Measurements from ENCODE around the gene GRID2. TPM values are rescaled to one million over a fixed set of nuclear protein-coding genes. Genes with fewer than 3 reads are reported as not detected.

Gene GRID2
- total and polyA plus RNA-seq, 2 of the 13 experiments (the other 11 are each of a cell fraction or from before 2014, with no cell fraction given) = not detected

DNA sequence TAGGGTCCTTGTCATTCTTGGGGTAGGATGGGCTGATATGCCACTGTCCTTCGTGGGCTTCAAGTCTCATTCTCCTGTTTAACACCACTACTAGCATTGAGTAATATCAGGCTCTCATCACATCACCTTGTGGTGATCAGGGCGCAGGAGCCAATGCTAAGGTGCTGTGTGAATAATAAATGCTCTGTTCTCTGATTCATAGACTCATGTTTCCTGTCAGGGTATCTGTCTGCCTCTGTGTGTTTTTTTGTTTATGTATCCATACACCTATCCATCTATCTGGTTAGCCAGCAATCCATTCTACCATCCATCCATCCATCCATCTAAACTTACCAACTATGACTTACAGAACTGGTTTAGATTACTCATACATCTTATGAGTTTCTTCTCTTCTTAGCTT is 999.7 kb downstream of the GRID2 start:
- no peak overlapping the region for H3K4me3 ChIP-seq (replicated peaks in 1 of 3; ENCODE audit: insufficient read depth in 1 of 3, low read depth in 2 of 3, low read length in 3 of 3)
- no peak for TF ChIP-seq ATRX (CRISPR knock-in tag; IDR thresholded peaks at IDR 0.05; ENCODE audit: borderline replicate concordance)
- TF ChIP-seq ZFP36L2 (CRISPR knock-in tag; IDR thresholded peaks at IDR 0.05) = no peak
- H3K36me3 ChIP-seq (replicated peaks in 1 of 2; ENCODE audit: control insufficient read depth in 1 of 2, insufficient read depth in 2 of 2, low read length in 2 of 2) = no peaks in the 10 kb centered on the region
- H3K9me3 ChIP-seq (ENCODE audit: low read length) = no peaks in the 10 kb centered on the region
- no peaks in the 10 kb centered on the region for H4K20me1 ChIP-seq (ENCODE audit: insufficient read depth, low read length)
- ATAC-seq (no peak), FAIRE-seq (no peak), DNase-seq (ENCODE audit: low spot score) (no peak)
- H3K27ac ChIP-seq (ENCODE audit: extremely low read length, insufficient read depth, low read length) = no peak overlapping the region
- no peaks in the 10 kb centered on the region for H3K27me3 ChIP-seq (ENCODE audit: control insufficient read depth in 1 of 2, insufficient read depth in 2 of 2, low read length in 2 of 2)
- H3K9ac ChIP-seq (ENCODE audit: insufficient read depth, low read depth, low read length) = no peak overlapping the region
- ChIA-PET POLR2A (no interaction called here), CTCF (ENCODE audit: low intra/inter-chr PET ratio, low total read pairs) (no interaction called here)
- in situ Hi-C loops (cut with HindIII; ENCODE audit: extremely low pct_ligation_motif_present, low pct_unique_long_range_greater_than_20kb) = no loop called here
- H3K79me2 ChIP-seq (ENCODE audit: insufficient read depth, low read length) = no peaks in the 10 kb centered on the region
- no TSS peak for BruUV-seq (replicated peaks)
- H3K4me1 ChIP-seq (ENCODE audit: insufficient read depth, low read length) = no peaks in the 10 kb centered on the region
- no peak overlapping the region for H3K4me2 ChIP-seq (ENCODE audit: low read depth, low read length)
- intact Hi-C loops (cut with micrococcal nuclease; ENCODE audit: unreplicated experiment) = no loop called here
- H2AFZ ChIP-seq (ENCODE audit: low read length) = peak overlapping the region; percentile 54
- 8% methylated on average over 2 of the region's 2 CpGs for WGBS (ENCODE audit: low lambda C conversion rate)

DNA sequence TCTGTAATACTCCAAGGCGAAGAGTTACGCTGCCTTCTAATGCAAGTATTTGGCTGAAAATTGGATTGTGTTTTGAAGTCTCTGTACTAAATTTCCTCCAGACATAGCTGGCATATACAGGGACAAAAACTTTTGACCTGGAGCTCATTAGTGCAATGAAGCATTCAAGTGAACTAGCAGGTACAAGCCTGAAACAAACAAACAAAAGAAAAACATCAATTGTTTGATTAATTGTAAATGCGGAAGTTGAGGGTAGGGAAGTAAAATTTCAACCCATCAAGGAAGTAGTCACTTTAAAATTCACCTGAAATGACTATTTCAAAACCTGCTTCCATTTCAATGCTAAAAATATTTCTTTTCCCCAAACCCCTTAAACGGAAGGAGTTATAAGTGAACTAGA is 1008.5 kb downstream of the GRID2 start:
- DNase-seq (ENCODE audit: low spot score) = no peak
- H3K27ac ChIP-seq (ENCODE audit: extremely low read length, insufficient read depth, low read length) = no peak overlapping the region
- no peak overlapping the region for H3K4me3 ChIP-seq (replicated peaks in 1 of 3; ENCODE audit: insufficient read depth in 1 of 3, low read depth in 2 of 3, low read length in 3 of 3)
- H3K4me1 ChIP-seq (ENCODE audit: insufficient read depth, low read length) = no peaks in the 10 kb centered on the region
- intact Hi-C loops (cut with micrococcal nuclease; ENCODE audit: unreplicated experiment) = no loop called here
- no peak overlapping the region for H2AFZ ChIP-seq (ENCODE audit: low read length)
- ATAC-seq = no peak
- H3K9ac ChIP-seq (ENCODE audit: insufficient read depth, low read depth, low read length) = no peak overlapping the region
- H3K4me2 ChIP-seq (ENCODE audit: low read depth, low read length) = no peak overlapping the region
- no TSS peak for BruUV-seq (replicated peaks)
- CTCF ChIA-PET (ENCODE audit: low intra/inter-chr PET ratio, low total read pairs) = no interaction called here
- no peak for FAIRE-seq
- H3K36me3 ChIP-seq (replicated peaks in 1 of 2; ENCODE audit: control insufficient read depth in 1 of 2, insufficient read depth in 2 of 2, low read length in 2 of 2) = no peaks in the 10 kb centered on the region
- H3K27me3 ChIP-seq (ENCODE audit: control insufficient read depth in 1 of 2, insufficient read depth in 2 of 2, low read length in 2 of 2) = no peaks in the 10 kb centered on the region
- in situ Hi-C loops (cut with HindIII; ENCODE audit: extremely low pct_ligation_motif_present, low pct_unique_long_range_greater_than_20kb) = no loop called here
- 5% methylated on average over 4 of the region's 4 CpGs for WGBS (ENCODE audit: low lambda C conversion rate)
- H4K20me1 ChIP-seq (ENCODE audit: insufficient read depth, low read length) = no peaks in the 10 kb centered on the region
- no peak for TF ChIP-seq SIN3B (IDR thresholded peaks at IDR 0.05; ENCODE audit: low read length)
- H3K79me2 ChIP-seq (ENCODE audit: insufficient read depth, low read length) = no peaks in the 10 kb centered on the region
- POLR2A ChIA-PET = no interaction called here
- H3K9me3 ChIP-seq (ENCODE audit: low read length) = no peaks in the 10 kb centered on the region

DNA sequence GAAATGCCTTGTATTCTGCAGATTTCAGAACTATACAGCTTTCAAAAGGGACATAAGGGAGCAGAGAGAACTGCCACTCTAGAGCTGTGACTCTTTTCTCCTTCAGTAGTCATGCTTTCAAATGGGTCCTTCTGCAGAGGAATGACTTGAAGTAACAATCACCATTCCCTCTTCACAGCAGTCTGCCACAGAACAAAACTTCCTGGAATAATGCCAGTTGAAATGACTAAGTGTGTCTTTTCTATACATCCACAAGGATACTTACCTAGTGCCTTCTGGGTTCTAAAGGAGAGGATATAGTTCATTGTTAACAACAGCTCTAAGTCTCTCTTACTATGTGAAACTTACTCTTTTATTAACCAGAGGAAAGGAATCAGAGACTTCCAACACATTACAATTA is 1009.4 kb downstream of the GRID2 start:
- H3K36me3 ChIP-seq (replicated peaks in 1 of 2; ENCODE audit: control insufficient read depth in 1 of 2, insufficient read depth in 2 of 2, low read length in 2 of 2) = no peaks in the 10 kb centered on the region

More for the DNA sequence above, 1009.4 kb downstream of the GRID2 start:
- Histone ChIP-seq H3K4me1 (ENCODE audit: insufficient read depth, low read length) (no peaks in the 10 kb centered on the region), H3K27ac (ENCODE audit: extremely low read length, insufficient read depth, low read length) (no peak overlapping the region), H3K4me3 (replicated peaks in 1 of 3; ENCODE audit: insufficient read depth in 1 of 3, low read depth in 2 of 3, low read length in 3 of 3) (no peak overlapping the region), H3K9me3 (ENCODE audit: low read length) (no peaks in the 10 kb centered on the region), H4K20me1 (ENCODE audit: insufficient read depth, low read length) (no peaks in the 10 kb centered on the region), H3K4me2 (ENCODE audit: low read depth, low read length) (no peak overlapping the region), H3K79me2 (ENCODE audit: insufficient read depth, low read length) (no peaks in the 10 kb centered on the region), H2AFZ (ENCODE audit: low read length) (no peak overlapping the region), H3K9ac (ENCODE audit: insufficient read depth, low read depth, low read length) (no peak overlapping the region), H3K27me3 (ENCODE audit: control insufficient read depth in 1 of 2, insufficient read depth in 2 of 2, low read length in 2 of 2) (no peaks in the 10 kb centered on the region)
- DNase-seq (ENCODE audit: low spot score) (no peak), FAIRE-seq (no peak), ATAC-seq (no peak)
- in situ Hi-C loops (cut with HindIII; ENCODE audit: extremely low pct_ligation_motif_present, low pct_unique_long_range_greater_than_20kb) = no loop called here
- no peak for TF ChIP-seq POLR2A (IDR thresholded peaks at IDR 0.05; ENCODE audit: insufficient read depth in 1 of 2, low read depth in 2 of 2, low read length in 2 of 2)
- TF ChIP-seq, protein P1, sequence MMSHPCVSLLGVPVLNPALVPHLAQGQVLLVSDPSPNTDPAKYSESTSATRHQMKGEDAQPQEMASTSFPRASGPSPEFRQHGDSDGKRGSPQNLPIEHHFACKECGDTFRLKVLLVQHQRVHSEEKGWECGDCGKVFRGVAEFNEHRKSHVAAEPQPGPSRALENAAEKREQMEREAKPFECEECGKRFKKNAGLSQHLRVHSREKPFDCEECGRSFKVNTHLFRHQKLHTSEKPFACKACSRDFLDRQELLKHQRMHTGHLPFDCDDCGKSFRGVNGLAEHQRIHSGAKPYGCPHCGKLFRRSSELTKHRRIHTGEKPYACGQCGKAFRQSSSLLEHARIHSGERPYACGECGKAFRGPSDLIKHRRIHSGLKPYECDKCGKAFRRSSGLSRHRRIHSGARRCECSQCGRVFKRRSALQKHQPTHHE (CRISPR knock-in tag; IDR thresholded peaks at IDR 0.05; ENCODE audit: borderline replicate concordance) = no peak
- no peak for TF ChIP-seq ZNF20 (CRISPR knock-in tag; IDR thresholded peaks at IDR 0.05)
- no peak for TF ChIP-seq STAG1 (CRISPR knock-in tag; IDR thresholded peaks at IDR 0.05)
- BruUV-seq (replicated peaks) = no TSS peak
- intact Hi-C loops (cut with micrococcal nuclease; ENCODE audit: unreplicated experiment) = no loop called here
- POLR2A ChIA-PET = no interaction called here
- CTCF ChIA-PET (ENCODE audit: low intra/inter-chr PET ratio, low total read pairs) = no interaction called here

Data from HepG2 (cell line).